Left colon (tissue), 2 donors: ENCODE data around the gene SNX20. TPM values are rescaled to one million over a fixed set of nuclear protein-coding genes. Genes with fewer than 3 reads are reported as not detected.
A peak's percentile ranks its signal among the peaks of the same experiment; 100 is the strongest.

ENCODE experiments used
- ATAC-seq: fragments of 200-7000 bp; cut with Tn5 transposase; one replicate; pipeline ENCODE4 v1.9.1; 2020; ENCODE audit warnings: mild to moderate bottlenecking, moderate library complexity
- DNase-seq, 2 donors: peaks; one replicate each; pipeline ENCODE4 v3.0.0-alpha.2; 2020
- intact Hi-C, 2 donors: fragments of 100-400 bp; cut with DNase I in 1 of 2; cut with micrococcal nuclease in 1 of 2; formaldehyde crosslinking; loops; one replicate each; pipeline versions ENCODE4 v1.11.2 to v1.14.0; 2022; cut with DNase I, micrococcal nuclease
- total RNA-seq, 2 donors: library from RNA; stranded (reverse); fragmentation: NEBNext Ultra II Directional; extraction: Animal tissue kit (Norgen Biotek cat#: 25700); gene quantifications; one replicate each; pipeline ENCODE4 v1.2.1, GENCODE V29; 2021
- donor health status: DM: no; HTN: no; CAD: no.
- donor health status: DM: yes; HTN: yes; CAD: no.

SNX20 gene
- total RNA-seq, 2 donors from 2014 or later: 0.52 to 2.6 TPM

- DNase-seq (no peak), ATAC-seq (no peak)
- intact Hi-C loops: no loop called here
These were observed 7.0 kb upstream of the SNX20 start for GRCh38 chr16:50688083-50688482.

GRCh38 chr16:50685462-50686063, 4.5 kb upstream of the SNX20 start:
- DNase-seq (no peak), ATAC-seq (no peak)
- intact Hi-C loops: no loop called here

GRCh38 chr16:50684823-50685461, 3.8 kb upstream of the SNX20 start:
- intact Hi-C loops: no loop called here
- ATAC-seq (no peak), DNase-seq (no peak)

DNA sequence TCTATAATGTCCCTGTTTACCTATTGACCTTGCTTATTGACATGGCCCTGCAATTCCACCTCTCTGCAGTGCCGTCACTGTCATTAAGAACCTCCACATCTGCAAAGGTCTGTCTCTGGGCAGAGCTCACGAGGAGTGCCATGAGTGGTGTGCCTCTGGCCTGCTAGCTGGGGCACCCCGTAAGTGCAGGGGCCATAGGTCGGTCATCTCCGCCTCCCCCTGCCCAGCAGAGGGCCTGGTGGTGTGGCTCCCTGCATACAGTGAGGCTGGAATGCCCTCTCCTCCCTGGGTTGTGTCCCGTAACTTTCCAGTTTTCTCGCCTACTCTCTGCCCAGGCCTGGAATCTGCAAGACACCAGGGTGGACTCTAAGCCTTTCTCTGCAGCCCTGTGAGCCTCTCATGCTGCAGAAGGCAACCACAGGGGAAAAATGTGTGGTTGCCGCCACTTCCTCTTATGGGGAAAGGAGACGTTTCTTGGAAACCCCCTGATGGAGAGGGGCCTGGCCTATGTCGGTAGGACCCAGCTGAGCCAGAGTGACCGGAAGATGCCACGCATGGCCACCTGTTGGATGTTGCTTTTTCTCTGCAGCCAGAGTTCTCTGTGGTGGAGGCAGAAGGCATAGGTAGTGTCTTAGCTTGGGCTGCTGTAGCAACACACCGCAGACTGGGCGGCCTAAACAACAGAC, 2.7 kb upstream of the SNX20 start:
- ATAC-seq (peak; percentile 39), DNase-seq (peak in 1 of 2 donors; percentile 55)
- intact Hi-C loops: no loop called here

GRCh38 chr16:50680556-50680893, 587 bp downstream of the SNX20 start:
- ATAC-seq: no peak
- intact Hi-C loops: no loop called here
- no peak for DNase-seq

- no peak for ATAC-seq
- intact Hi-C loops: loop anchor here in 1 of 2 donors (10.0 kb wide), 1 partner anchor 125 kb away; no protein-coding TSS in a partner anchor
- no peak for DNase-seq
These were observed 1.2 kb downstream of the SNX20 start for GRCh38 chr16:50679676-50680555.

DNA sequence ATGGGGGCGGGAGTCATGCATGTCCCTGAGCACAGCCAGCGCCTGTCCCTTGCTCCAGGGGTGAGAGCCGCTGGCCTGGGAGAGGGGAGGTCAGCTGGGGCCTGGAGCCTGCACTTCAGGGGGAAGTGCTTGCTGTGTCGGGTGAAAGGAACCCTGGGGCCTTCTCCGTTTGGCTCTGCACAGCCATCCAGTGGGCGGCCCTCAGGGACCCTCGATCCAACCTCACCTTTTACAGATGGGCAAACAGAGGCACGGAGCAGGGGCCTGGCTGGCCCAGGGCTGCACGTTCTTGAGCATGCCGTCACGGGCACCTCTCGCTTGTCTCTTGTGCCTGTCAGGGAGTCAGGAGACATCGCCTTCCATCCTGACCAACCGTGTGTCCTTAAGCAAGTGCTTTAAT, 1.8 kb downstream of the SNX20 start:
- no peak for DNase-seq
- intact Hi-C loops: loop anchor here in 1 of 2 donors (10.0 kb wide), 1 partner anchor 126 kb away; no protein-coding TSS in a partner anchor
- ATAC-seq: no peak

DNA sequence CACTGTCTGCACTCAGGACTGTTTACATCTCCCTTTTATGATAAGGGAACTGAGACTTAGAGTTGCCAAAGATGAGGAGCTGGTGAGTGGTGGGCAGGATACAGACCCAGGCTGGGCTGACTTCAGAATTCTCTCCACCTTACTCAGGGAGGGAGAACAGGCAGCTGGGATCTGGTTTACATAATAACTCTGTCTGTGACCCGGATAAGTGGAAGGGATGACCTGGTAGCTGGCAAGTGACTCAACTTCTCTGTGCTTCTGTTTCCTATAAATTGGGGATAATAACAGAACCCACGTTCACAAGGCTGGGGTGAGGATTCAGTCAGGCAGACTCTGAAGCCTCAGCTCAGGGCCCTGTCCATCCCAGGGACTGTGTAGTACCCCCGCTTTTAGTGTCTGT, 2.6 kb downstream of the SNX20 start:
- intact Hi-C loops: loop anchor here in 1 of 2 donors (10.0 kb wide), 1 partner anchor 126 kb away; no protein-coding TSS in a partner anchor
- ATAC-seq (no peak), DNase-seq (no peak)

GRCh38 chr16:50677351-50677750, 3.8 kb downstream of the SNX20 start:
- DNase-seq (no peak), ATAC-seq (no peak)
- intact Hi-C loops: loop anchor here in 1 of 2 donors (10.0 kb wide), 1 partner anchor 127 kb away; no protein-coding TSS in a partner anchor

- DNase-seq (no peak), ATAC-seq (no peak)
- intact Hi-C loops: loop anchor here in 1 of 2 donors (10.0 kb wide), 1 partner anchor 128 kb away; no protein-coding TSS in a partner anchor
These were observed 4.4 kb downstream of the SNX20 start for GRCh38 chr16:50676684-50677225.

DNA sequence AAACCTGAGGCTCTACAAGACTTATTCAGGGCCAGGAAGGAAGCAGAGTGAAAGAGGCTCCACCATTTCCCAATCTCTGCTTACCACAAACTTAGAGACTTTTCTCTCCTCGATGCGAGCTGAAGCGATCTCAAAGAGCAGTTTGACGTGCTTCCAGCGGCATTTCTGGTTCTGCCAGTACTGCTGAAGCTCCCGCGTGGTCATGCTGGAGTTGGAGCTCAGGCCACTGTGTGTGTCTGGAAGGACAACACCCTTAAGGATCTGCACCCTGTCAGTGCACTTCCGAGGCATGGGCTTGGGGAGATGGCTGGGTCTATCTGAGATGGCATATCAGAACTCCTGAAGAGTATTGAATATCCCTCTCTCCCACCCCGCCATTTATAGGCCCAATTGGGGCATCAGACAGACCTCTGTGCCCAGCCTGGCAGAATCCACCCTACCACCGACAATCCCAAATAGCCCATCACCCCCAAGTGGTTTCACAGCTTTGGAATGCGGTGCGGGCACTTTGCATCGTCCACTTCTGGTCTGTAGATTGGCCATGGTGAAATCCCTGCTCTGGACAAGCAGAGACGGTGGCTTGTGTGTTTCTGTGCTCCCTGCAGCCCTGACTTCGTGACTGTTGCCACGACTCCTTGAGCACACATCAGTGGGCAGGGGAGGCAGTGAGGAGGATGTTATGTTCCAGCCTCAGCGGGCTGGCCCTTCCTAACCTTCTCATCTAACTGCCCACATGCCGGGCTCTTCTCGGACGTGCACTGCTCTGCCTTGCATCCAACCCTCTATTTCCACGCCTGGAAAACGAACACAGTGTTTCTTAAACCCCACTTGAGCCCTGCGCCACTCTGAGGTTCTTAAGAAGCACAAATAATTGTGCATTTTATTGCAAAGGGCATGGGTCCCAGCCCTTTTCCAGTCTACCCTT, 5.2 kb downstream of the SNX20 start:
- ATAC-seq (no peak), DNase-seq (no peak)
- intact Hi-C loops: loop anchor here in 1 of 2 donors (10.0 kb wide), 1 partner anchor 129 kb away; no protein-coding TSS in a partner anchor

GRCh38 chr16:50674831-50675230, 6.3 kb downstream of the SNX20 start:
- no peak for ATAC-seq
- intact Hi-C loops: loop anchor here in 1 of 2 donors (10.0 kb wide), 1 partner anchor 130 kb away; no protein-coding TSS in a partner anchor
- no peak for DNase-seq

GRCh38 chr16:50673496-50674275, 7.4 kb downstream of the SNX20 start:
- intact Hi-C loops: loop anchor here in 1 of 2 donors (10.0 kb wide), 1 partner anchor 131 kb away; no protein-coding TSS in a partner anchor
- ATAC-seq: no peak
- DNase-seq: no peak

DNA sequence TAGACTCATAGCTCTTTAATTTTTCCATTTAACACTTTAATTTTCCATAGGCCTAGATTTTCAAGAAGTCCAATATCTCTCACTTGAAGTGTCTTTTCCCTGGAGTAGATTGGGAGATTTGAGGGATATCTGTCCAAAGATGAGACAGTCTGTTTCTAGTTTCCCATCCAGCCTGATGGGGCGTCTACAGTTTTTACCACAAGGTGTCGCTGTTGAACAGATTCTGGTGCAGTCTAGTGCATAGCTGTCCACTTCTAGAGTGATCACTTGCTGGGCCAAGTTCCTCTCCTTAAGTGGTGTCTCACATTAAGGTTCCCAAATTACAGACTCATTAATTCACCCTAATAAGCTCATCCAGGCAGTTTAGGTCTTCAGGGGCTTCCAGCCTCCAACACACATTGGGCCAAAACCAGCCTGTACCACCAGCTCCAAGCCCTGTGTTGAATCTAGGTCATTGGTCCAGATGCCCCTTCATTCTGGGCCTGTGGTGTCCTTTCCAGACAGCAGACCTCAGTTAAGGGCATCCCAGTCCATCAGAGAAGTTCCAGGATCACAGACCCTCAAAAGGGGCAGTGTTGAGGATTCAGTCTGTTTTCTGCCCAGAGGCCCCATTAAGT, 9.4 kb downstream of the SNX20 start:
- intact Hi-C loops: loop anchor here in 1 of 2 donors (10.0 kb wide), 1 partner anchor 133 kb away; no protein-coding TSS in a partner anchor
- peak; percentile 37 for ATAC-seq
- DNase-seq: no peak

- intact Hi-C loops: loop anchor here in 1 of 2 donors (10.0 kb wide), 1 partner anchor 134 kb away; no protein-coding TSS in a partner anchor
- no peak for ATAC-seq
These were observed 10.6 kb downstream of the SNX20 start for GRCh38 chr16:50670476-50670875.

DNA sequence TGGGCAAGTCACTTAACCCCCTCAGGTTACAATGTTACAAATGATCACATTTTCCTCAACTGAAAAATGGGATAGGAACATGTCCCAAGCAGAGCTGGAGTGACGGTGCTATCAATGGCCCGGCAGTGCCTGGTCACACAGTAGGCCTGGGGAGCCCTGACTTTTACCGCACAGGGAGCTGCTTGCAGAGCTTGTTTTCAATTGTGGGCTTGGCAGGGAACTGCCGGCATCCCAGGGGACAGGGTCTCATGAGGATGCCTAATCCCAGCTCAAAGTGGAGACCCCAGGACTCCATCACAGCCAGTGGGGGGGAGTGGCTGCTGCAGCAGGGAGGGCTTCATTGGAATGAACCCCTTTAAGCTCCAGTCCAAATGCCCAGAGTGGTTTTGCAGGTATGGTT, 11.4 kb downstream of the SNX20 start:
- no peak for DNase-seq
- intact Hi-C loops: loop anchor here (5.0 to 10.0 kb wide), 4 partner anchors 135 to 645 kb away; partner anchors contain the start of gene CNEP1R1 (in 1 of the 2)
- no peak for ATAC-seq

More at GRCh38 chr16:50670476-50670875, 10.6 kb downstream of the SNX20 start:
- no peak for DNase-seq
